HG03139 (cell line): Measurements from ENCODE around the gene OPRM1.

ENCODE experiments used
- ATAC-seq: cut with Tn5 transposase; IDR thresholded peaks from one replicate; pipeline ENCODE4 v1.9.1; 2021; ENCODE audit not compliant: unreplicated experiment

Gene OPRM1

GRCh38 chr6:154202339-154202738 lies 163.3 kb downstream of the OPRM1 start:
- no peak for ATAC-seq

- no peak for ATAC-seq
These were observed 163.9 kb downstream of the OPRM1 start for GRCh38 chr6:154202958-154203357.

- no peak for ATAC-seq
These were observed 167.1 kb downstream of the OPRM1 start for GRCh38 chr6:154206141-154206540.

GRCh38 chr6:154206996-154207395 lies 168.0 kb downstream of the OPRM1 start:
- no peak for ATAC-seq

GRCh38 chr6:154209555-154209954 lies 170.5 kb downstream of the OPRM1 start:
- no peak for ATAC-seq

GRCh38 chr6:154210678-154211077 lies 171.6 kb downstream of the OPRM1 start:
- ATAC-seq, result no peak

- no peak for ATAC-seq
These were observed 174.7 kb downstream of the OPRM1 start for GRCh38 chr6:154213782-154214181.

- no peak for ATAC-seq
These were observed 179.3 kb downstream of the OPRM1 start for GRCh38 chr6:154218301-154218700.

- ATAC-seq, result no peak
These were observed 179.7 kb downstream of the OPRM1 start for GRCh38 chr6:154218787-154219186.

- ATAC-seq, result no peak
These were observed 180.2 kb downstream of the OPRM1 start for GRCh38 chr6:154219250-154219649.

GRCh38 chr6:154222716-154223115 lies 183.7 kb downstream of the OPRM1 start:
- no peak for ATAC-seq

- ATAC-seq, result no peak
These were observed 184.3 kb downstream of the OPRM1 start for GRCh38 chr6:154223296-154223695.

GRCh38 chr6:154226461-154226860 lies 187.4 kb downstream of the OPRM1 start:
- no peak for ATAC-seq

GRCh38 chr6:154227862-154228520 lies 189.0 kb downstream of the OPRM1 start:
- no peak for ATAC-seq

- no peak for ATAC-seq
These were observed 189.5 kb downstream of the OPRM1 start for GRCh38 chr6:154228521-154228905.

GRCh38 chr6:154229786-154230185 lies 190.7 kb downstream of the OPRM1 start:
- peak; percentile 53 for ATAC-seq

- ATAC-seq, result no peak
These were observed 191.4 kb downstream of the OPRM1 start for GRCh38 chr6:154230393-154230792.

- ATAC-seq, result no peak
These were observed 192.0 kb downstream of the OPRM1 start for GRCh38 chr6:154230910-154231595.

- ATAC-seq, result no peak
These were observed 193.2 kb downstream of the OPRM1 start for GRCh38 chr6:154232013-154232910.

GRCh38 chr6:154233383-154233782 lies 194.3 kb downstream of the OPRM1 start:
- no peak for ATAC-seq

- peak; percentile 68 for ATAC-seq
These were observed 195.2 kb downstream of the OPRM1 start for GRCh38 chr6:154234019-154234772.
